Stimulated activated CD4-positive, alpha-beta T cell treated with anti-CD3 and anti-CD28 coated beads, Interleukin-1b, Interleukin-23, amount 100 ng/mL, for 24 hours (primary cell): ENCODE measurements around the gene RIC1.
"Not testable (repeated sequence)": the region's sequence is repeated elsewhere in the genome, so short reads cannot be mapped to it uniquely, and the experiment has no call there.

Experiments used
- DNase-seq, 4 experiments: peaks; one replicate each; pipeline ENCODE4 v3.0.0-alpha.2; 2020; ENCODE audit warnings: low read depth in 4 of 4, low spot score in 1 of 4

Gene RIC1

DNA sequence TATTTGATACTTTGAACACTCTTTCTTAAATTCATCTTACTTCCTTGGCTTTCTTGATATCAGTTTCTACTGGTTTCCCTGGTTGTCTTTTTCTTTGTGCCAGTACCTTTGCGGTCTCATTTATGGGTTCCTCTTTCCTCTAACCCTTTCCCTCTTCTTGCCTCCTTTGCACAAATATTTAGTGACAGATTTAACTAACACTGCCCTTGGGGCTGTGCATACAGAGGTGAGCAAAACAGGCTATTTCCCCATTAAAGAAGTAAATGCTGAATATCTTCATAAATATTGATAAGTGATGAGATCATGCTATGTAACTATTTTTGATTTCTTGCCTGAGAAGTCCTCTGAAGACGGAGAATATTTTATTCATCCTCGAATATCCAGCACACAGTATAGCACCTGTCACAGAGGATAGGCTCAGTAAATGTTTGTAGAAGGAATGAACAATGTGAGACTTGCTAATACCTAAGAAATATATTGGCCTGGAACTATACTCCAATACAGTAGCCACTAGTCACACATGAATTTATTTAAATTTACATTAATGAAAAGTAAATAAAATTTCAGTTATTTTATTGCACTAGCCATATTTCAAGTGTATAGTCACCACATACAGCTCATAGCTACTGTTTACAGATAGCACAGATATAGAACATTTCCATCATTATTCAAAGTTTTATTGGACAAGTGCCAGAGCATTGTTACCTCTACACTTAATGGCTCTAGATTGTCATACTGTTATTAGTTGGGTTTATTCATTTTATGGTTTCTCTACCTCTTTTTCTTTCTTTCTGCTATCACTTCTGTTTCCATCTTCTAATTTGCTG is 90.4 kb downstream of the RIC1 start:
- no peak for DNase-seq

DNA sequence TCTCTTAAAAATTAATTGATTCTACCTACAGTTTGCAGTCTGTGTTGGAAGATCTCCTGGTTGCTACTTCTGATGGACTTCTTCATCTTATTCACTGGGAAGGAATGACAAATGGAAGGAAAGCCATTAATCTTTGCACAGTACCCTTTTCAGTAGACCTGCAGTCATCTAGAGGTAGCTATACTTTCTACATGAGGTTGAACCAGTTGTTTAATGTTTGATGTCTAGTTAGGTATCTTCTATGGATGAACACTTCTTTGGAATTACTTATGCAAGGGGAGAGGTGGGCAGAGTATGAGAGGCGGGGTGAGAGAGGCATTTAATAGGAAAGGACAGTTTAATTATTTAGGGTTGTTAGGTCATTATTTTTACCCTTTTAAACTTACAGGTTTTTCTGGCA is 91.2 kb downstream of the RIC1 start:
- no peak for DNase-seq

DNA sequence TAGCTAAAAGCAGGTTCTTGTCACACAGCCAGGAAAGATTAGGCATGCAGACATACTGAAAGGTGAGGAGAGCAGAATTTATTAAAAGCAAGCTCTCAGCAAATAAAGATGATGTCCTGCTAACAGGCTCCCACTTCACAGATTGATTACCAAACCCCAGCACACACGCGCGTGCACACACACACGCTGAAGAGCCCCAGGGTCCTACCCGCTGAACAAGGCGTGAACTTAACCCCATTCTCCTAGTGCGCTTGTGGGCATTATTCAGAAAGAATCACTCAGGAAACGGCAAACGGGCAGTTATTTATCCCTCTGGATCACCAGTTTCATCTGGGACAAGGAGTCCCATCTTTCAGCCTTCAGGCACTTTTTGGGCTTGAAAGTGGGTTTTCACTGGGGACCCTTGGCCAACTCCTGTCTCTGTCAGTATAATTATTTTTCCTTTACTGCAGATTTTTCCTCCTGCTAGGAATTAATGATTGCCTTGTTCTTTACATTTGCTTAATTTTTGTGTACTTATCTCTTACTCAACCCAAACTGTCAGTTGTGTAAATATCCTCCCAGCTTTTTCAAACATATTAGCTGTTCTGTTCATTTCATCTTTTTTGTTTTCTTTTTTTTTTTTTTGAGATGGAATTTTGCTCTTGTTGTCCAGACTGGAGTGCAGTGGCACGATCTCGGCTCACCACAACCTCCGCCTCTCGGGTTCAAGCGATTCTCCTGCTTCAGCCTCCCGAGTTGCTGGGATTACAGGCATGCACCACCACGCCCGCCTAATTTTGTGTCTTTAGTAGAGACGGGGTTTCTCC is 92.6 kb downstream of the RIC1 start:
- DNase-seq, result no peak

DNA sequence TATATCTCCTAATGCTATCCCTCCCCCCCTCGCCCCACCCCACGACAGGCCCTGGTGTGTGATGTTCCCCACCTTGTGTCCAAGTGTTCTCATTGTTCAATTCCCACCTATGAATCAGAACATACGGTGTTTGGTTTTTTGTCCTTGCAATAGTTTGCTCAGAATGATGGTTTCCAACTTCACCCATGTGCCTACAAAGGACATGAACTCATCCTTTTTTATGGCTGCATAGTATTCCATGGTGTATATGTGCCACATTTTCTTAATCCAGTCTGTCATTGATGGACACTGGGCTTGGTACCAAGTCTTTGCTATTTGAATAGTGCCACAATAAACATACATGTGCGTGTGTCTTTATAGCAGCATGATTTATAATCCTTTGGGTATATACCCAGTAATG is 93.8 kb downstream of the RIC1 start:
- DNase-seq, result not testable (repeated sequence)

DNA sequence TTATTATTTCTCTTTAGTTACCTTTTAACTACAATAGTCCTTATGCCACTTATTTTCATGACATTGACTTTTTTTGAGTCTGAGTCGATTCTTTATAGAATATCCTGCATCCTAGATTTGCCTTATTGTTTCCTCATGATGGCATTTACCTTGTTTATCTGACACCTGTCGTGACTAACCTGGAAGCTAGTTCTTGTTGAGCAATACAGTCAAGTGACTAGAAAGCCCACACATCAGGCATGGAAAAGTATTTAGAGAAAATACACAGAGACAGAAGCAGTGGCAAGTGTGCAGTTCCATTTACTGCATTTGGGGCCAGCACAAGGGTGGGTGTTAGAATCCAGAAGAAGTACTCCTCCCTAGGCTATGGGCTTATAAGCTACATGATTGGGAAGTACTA is 106.2 kb downstream of the RIC1 start:
- no peak for DNase-seq

DNA sequence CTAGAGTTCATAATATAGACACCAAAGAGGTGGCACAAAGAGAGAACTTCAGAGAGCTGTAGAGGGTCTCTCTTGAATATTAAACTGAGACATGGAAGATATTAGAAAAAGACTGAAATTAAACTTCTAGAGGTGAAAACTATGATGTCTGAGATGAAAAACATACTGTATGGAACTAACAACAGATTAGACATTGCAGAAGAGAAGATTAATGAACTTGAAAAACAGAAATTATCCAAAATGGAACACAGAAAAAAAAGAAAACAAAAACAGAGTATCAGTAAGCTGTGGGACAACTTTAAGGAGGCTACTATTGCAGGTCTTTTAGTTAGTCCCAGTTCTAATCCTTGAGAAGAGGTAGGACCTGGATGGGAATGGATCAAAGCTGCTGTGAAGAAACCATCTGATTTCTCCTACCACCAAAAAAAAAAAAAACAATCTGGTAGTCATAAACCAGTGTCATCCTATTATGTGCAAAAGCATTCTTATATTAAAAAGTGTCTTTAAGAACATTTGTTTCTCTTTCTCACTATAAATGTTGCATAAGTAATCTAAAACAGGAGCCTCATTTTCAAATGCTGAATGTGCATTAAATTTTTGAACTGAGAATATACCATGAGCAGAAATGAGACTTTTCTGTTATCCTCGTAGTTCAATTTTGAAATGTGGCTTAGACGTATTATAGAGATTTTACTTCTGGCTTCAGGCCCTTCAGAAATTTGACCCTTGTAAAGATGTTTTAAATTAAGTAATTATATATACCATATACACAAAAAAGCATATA is 107.8 kb downstream of the RIC1 start:
- DNase-seq, result no peak

DNA sequence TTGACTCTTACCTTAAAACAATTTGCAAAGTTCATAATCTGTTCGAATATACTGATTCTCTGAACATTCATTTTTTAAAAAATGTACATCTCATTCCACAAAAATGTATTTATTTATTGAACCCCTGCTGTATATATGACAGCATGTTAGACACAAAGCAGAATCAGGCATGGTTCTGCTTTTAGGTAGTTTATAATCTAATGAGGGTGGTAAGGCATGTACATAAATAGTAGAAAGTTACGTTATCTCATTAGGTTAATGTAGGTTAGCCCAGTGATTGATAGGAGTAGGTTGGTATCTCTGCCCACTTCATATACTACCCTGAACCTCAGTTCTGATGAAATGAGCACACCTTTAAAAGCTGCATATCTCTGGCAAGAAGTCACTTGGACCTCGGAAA is 114.2 kb downstream of the RIC1 start:
- no peak for DNase-seq

DNA sequence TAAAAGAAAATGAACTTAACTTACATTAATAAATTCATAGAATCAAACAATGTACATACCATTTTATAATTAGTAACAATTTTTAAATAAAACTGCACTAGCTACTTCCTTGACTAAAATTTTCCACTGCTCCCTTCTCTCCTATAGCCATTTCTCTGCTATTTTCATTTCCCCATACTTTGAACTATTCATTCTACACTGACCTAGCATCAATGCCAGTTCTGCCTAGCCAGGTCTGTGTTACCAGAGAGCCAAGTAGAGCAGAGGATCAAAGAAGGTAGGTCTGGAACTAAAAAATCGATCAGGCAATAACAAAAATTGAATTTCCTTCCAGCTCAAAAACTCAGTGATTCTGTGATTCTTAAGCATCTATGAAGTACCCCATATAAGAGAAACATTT is 119.5 kb downstream of the RIC1 start:
- DNase-seq, result no peak

DNA sequence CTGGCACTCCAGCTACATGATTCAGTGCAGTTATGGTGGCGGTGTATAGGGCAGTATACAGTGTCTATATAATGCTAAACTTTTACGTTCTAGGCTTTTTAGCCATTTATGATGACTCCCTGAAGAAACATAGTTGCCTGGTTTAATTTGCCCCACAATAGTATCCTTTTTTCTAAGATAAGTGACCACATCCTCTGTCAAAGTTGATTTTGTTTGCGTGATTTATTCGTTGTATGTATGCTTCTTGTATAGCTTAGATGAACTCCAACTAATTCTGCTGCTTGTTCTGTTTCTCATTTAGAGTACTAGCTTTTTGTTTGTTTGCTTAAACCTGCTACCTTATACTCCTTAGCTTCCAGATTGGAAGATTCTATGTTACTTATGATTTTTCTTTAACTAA is 120.4 kb downstream of the RIC1 start:
- no peak for DNase-seq

DNA sequence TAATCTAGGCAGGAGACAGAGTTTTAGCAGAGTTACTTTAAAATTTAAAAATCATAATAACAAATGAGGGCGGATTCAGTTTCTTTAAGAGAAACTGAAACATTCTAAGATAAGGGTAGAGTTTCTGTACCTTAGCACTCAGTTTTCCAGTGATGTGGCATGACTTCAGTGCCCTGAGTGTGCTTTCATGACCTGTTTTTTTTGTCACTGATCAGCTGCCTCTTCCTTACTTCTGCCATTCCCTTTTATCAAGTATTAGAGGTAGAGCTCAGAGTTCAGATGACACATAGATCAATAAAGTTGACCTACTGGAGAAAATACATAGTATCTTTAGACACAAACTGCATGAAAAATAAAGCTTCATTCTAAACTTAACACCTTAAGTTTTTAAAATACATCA is 121.7 kb downstream of the RIC1 start:
- no peak for DNase-seq

DNA sequence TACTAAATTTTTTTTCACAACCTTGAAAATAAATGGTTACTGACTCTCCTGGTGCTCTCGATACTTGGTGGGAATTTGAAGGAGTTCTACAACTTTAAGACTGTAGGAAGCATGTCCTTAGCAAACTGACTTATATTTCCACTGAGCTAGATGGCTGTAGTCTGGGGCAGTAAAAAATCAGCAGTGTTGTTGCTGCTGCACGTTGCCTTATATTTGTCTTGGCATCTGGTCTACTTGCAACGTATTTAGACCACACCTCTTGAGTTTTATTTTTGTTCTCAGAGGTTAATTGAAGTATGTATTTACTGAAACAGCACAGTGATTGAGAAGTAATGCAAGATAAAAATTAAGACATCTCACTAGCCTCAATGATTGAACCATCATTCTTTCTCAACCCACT is 127.7 kb downstream of the RIC1 start:
- DNase-seq, result no peak

DNA sequence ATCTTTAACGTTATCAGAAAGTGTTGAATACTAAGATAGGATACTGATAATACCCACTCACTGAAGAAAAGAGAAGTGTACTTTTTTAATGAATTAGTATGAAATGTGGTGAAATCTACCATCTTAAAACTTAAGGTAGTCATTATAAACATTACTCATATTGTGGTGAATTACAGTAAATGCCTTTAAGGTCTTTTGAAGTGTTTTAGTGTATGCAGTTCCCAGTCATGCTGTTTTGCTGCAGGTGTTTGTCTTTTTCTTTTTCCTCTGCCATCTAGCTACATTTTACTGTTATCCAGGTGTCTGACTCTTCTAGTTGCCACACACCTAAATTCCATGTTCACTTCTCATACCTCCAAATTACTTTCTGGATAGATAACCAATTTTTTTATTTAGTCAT is 131.4 kb downstream of the RIC1 start:
- DNase-seq, result no peak

DNA sequence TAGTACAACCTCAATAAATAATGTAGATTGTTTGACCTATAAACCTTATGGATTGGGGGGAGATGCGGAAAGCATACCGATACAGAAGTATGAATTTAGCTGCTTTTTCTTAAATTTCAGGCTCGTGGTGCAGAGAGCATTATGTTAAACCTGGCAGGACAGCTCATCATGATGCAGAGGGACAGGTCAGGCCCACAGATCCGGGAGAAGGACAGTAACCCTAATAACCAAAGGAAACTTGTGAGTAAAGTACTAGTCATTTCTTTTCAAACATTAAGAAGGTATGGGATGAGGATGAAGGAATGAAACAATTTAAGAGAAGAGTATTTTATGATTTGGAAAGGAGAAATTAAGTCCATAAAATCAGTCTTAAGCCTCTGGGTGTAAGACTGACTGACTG is 133.5 kb downstream of the RIC1 start:
- no peak for DNase-seq

DNA sequence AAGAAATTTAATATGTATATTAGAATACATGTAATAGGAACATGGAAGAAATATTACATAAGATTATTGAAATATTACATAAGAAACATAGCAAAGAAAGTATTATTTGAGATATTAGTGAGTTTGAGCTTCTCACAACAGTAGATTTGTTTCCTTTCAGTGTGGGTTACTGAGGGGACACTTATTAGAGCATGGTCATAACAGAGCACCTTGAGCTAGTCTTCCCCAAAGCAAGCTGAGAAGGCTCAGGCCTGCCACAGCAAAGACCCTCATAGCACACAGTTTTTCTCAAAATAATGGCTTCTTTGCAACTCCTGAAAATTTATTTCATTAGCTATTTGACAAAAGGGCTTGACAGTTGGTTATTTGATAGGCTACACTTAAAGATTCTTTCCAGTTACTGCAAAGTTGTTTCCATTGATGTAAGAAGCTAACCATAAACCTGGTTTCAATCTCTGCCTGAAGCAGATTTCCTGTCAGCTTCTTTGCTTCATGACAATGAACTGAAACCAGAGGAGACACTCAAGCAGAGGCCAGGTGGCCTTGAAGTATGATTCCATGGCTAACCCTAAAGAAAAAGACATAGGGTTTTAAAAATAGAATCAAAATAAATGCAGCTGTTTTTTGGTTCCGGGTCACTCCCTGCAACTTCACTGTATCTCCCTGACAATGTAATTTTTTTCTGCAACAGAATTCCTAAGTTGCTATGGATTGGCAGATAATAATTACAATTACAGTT is 135.4 kb downstream of the RIC1 start:
- DNase-seq, result no peak

DNA sequence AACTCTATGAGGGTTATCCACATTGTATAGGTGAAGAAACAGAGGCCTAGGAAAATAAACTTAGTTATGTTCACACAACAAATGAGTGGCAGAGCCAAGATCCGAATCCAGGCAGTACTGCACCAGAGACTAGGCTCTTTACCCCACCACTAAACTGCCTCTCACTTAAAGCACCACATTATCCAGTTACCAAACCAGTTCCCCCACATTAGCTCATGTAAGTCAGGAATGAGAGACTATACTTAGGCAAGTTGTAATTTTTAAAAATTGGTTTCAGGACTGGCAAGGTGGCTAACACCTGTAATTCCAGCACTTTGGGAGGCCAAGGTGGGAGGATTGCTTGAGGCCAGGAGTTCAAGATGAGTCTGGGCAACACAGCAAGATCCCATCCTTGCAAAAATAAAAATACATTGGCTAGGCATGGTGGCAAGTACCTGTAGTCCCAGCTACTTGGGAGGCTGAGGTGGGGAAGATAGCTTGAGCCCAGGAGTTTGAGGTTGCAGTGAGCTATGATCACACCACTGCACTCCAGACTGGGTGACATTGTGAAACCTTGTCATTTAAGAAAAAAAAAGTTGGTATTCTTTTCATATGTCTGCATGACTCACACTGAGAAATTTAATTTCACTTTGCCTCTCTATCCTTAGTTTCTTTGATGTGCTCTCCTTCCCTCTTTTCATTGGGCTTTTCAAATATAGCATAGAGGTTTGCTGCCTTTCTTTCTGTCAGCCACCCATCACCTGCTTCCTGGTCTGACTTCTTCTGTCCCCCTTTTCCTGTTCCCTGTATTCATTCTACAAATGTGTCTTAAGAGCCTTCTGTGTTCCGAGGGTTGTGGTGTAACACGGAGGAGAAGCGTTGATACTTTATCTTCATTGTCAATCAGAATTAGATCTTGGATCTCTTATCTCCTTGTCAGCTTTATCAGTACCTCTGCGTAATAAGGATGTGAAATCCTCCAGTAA is 139.3 kb downstream of the RIC1 start:
- DNase-seq, result no peak

DNA sequence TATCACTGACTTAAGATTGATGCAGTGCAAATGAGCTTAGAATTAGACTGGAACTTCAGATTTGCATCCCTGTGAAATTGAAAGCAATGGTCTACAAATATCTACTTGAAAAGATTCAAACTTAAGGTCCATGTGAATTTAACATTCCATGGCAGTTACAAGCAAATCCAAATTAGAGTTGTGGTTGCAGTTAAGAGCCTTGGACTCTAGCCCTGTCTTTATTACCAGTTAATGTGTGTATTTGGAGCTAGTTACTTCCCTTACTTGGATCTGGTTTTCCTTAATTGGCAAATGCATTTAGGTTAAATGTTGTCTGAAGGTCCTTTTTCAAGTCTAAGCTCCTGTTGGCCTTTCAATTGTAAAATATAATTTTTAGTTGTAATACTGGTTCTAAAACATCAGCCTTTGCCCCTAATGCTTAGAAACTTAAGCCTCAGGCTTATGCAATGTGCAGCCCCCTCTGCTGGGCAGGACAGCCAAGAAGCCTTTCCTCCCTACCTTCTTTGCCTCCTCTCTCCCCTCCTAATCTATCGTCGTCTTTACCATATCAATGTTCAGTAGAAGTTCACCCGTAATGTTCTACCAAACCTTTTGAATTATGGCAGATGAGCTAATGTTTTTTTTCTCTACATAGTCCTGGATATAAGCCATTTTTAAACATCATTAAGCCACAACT is 144.6 kb downstream of the RIC1 start:
- no peak for DNase-seq

DNA sequence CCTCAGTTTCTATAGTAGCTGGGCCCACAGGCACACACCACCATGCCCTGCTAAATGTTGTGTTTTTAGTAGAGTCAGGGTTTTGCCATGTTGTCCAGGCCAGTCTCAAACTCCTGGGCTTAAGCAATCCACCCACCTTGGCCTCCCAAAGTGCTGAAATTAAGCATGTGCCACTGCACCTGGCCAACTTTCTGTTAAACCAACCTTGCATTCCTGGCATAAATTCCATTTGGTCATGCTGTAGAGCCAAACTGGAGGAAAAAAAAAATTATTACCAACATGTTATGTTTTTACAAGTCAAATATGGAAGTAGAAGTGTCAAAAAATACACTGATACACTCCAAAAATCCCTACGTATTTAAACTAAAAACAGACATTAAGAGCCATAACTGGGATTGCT is 149.9 kb downstream of the RIC1 start:
- no peak for DNase-seq

DNA sequence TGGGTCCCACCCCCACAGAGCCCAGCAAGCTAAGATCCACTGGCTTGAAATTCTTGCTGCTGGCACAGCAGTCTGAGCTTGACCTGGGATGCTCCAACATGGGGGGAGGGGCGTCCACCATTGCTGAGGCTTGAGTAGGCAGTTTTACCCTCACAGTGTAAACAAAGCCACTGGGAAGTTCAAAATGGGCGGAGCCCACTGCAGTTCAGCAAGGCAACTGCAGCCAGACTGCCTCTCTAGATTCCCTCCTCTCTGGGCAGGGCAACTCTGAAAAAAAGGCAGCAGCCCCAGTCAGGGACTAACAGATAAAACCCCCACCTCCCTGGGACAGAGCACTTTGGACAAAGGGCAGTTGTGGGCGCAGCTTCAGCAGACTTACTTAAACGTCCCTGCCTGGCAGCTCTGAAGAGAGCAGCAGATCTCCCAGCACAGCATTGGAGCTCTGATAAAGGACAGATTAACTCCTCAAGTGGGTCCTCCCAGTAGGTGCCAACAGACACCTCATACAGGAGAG is 150.9 kb downstream of the RIC1 start:
- DNase-seq, result not testable (repeated sequence)

DNA sequence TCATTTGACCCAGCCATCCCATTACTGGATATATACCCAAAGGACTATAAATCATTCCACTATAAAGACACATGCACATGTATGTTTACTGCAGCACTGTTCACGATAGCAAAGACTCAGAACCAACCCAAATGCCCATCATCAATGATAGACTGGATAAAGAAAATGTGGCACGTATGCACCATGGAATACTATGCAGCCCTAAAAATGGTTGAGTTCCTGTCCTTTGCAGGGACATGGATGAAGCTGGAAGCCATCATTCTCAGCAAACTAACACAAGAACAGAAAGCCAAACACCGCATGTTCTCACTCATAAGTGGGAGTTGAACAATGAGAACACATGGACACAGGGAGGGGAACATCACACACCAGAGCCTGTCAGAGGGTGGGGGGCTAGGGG is 154.5 kb downstream of the RIC1 start:
- not testable (repeated sequence) for DNase-seq
